ENCODE results near the gene LSS. TPM values are rescaled to one million over a fixed set of nuclear protein-coding genes. Genes with fewer than 3 reads are reported as not detected.
"Not testable (repeated sequence)": the region's sequence is repeated elsewhere in the genome, so short reads cannot be mapped to it uniquely, and the experiment has no call there.

Gene LSS
- total RNA-seq, 1 donor from 2014 or later, result 61.0 TPM

DNA sequence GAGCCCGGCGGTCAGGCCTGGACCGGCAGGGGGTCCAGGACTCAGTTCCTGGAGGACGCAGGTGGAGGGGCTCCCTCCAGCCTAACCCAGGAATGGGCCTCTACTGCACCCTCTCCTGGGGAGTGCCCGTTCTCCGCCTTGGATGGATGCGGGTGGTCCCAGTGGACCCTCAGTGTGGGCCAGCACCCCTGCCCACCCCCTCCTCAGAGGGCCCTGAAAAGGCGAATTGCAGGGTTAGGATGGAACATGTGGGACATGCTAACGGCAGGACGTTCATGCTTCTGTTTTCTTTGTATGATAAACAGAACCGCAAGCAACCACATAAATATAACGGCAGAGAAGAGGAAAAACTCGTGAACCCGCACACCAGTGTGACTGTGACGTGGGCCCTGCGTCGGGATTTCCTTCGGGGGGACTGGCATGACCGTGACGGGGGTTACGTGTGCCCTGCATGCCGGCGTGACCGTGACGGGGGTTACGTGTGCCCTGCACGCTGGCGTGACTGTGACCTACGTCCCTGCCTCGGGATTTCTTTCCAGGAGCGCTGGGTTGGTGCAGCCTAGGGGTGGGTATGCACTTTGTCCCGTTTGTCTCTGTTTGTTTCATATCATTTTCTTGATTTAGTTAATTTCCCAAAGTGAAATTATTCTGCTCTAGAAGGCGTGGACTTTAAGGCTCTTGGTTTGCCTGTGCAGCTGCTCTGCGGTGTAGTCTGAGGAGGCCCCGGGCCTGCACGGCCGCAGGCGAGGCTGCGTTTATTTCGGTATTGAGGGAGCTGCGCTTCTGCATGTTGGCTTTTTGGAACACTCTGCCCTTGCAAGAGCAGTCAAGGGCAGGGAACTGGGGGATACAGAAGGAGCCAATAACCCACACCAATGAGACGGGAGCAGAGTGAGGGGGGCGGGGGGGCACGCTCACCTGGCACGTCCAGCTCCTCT lies 76.3 kb downstream of the LSS start:
- no peak for DNase-seq (ENCODE audit: missing footprints)
- intact Hi-C loops (cut with DNase I), result no loop called here
- peak; percentile 29 for ATAC-seq

DNA sequence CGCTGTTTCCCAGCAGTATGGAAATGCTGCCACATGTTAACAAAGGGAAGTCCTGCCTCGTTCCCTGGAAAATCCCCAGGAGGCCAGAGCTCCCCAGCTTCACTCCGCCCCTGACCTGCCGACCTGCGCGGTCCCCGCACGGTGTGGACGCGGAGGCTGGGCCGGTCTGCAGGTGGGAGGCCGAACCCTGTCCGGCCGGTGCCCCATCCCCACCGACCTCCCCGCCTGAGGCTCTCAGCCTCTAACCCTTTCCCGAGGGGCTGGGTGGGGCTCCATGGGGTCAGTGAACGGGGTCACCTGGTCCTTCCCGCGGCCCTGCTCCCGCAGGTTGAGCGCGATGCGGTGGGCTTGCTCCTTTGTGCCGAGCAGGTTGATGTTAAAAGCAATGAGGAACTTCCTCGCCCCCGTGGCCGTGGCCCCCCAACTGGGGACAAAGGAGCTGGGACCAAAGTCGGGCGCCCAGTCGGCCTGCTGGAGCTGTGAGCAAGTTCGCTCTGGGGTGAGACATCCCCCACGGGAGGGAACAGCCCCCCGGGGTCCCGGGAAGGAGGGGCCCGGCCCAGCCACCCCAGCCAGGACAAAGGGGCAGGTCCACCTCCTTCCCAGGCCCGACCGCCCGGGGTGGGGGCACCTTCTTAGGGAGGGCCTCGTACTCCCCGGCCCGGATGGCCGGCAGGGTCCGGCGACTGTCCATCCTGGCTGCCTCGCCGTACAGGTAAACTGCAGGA lies 77.1 kb downstream of the LSS start:
- DNase-seq (ENCODE audit: missing footprints) (peak; percentile 56), ATAC-seq (no peak)
- intact Hi-C loops (cut with DNase I), result no loop called here

DNA sequence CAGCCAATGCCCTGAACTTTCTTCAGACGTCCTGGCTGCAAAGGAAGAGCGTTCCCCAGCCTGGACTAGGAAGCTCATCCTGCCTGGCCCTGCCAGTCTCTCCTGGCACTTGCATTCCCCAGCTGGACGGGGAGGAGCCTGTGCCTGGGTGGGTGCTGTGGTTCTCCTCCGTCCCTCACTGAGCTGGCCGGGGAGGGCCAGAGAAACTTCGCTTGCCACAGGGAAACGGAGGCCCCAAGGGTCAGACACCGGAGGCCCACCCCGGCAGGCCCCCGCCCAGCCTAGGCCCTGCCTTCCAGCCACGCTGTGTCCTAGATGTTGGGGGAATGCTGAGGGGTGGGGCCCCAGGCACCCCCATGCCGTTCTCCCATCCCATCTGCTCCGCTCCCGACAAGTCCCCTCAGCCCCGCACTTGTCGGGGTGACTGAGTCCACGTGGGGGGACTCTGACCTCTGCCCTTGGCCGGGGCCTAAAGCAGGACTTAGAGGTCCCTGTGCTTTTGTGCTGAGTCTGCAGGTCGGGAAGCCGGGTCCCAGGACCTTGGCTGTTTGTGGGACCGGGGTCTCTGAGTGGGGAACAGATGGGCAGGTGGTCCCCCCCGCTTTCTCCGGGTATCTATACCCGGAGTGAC lies 78.0 kb downstream of the LSS start:
- intact Hi-C loops (cut with DNase I), result no loop called here
- ATAC-seq (no peak), DNase-seq (ENCODE audit: missing footprints) (peak; percentile 53)

DNA sequence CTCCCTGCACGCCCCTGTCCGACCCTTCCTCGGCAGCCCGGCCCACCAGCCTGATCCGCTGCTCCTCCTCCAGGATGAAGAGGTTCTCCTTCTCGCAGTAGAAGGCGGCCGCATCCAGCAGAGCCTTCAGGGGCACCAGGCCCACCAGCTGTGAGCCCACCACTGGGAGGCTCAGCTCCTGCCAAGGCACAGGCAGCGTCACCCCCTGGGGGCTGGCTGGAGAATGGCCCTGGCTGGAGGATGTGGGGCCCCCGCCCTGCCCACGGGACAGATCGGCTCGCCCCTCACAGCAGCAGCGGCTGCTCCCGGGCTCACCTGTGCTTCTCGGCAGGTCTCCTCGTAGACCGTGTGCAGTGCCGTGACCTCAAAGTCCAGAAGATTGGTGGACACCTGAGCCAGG lies 78.5 kb downstream of the LSS start:
- intact Hi-C loops (cut with DNase I), result no loop called here
- ATAC-seq (no peak), DNase-seq (ENCODE audit: missing footprints) (peak; percentile 28)

DNA sequence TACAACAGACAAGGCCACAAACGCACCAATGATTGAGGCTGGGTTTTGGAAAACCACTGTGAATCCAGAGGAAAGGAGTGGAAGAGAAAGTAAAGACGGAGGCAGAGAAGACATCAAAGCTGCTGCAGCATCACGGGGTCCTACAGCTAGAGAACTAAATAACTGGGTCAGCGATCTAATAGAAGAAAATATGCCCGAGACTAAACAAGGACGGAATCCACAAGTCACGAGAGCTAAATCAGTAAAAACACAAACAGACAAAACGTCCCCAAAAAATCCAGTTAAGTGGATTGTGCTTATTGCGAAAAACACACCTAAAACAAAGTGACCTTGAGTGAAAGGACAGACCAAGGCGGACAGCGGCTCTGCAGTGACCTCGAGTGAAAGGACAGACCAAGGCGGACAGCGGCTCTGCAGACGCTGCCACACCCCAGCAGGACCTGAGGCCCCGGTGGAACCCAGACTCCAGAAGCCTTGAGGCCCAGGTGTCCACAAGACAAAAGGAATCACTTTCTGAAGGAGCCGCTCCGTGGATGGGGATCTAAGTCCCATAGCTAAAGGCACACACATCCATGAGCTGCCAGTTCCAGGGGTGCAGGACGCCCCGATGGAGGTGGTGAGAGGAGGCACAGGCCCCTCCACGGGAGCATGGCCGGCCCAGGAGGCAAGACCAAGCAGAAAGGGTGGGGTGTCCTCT lies 79.2 kb downstream of the LSS start:
- ATAC-seq (no peak), DNase-seq (ENCODE audit: missing footprints) (peak; percentile 26)
- intact Hi-C loops (cut with DNase I), result no loop called here

DNA sequence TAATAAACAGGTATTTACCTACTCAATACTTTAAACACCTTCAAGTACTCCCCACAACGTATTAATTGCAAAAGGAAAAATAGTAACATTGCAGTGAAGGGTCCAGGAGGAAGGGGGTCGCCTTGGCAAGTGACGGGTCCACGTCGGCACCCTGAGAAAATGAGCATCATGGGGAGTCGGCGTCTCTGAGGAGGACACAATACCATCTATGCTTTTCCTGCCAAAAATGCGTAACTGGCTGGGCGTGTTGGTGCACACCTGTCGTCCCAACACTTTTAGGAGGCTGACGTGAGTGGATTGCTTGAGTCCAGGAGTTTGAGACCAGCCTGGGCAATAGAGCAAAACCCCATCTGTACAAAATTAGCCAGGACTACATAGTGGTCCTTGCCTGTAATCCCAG lies 80.5 kb downstream of the LSS start:
- ATAC-seq, result no peak
- no peak for DNase-seq (ENCODE audit: missing footprints)
- intact Hi-C loops (cut with DNase I), result no loop called here

DNA sequence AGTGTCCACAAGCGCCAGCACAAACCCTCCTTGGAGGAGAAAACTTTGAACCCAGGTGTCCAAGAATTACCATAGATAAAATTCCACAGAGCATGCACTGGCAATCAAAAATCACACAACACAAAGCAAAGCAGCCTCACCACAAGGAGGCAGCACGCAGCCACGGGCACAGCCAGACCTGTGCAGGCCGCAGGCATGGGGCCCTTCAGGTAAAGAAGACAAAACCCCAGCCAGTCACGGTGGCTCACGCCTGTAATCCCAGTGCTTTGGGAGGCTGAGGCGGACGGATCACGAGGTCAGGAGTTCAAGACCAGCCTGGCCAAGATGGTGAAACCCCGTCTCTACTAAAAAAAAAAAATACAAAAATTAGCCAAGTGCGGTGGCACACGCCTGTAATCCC lies 81.1 kb downstream of the LSS start:
- ATAC-seq, result not testable (repeated sequence)
- peak; percentile 67 for DNase-seq (ENCODE audit: missing footprints)
- intact Hi-C loops (cut with DNase I), result loop anchor here (1.0 kb wide), 1 partner anchor 109 kb away; no protein-coding TSS in a partner anchor

DNA sequence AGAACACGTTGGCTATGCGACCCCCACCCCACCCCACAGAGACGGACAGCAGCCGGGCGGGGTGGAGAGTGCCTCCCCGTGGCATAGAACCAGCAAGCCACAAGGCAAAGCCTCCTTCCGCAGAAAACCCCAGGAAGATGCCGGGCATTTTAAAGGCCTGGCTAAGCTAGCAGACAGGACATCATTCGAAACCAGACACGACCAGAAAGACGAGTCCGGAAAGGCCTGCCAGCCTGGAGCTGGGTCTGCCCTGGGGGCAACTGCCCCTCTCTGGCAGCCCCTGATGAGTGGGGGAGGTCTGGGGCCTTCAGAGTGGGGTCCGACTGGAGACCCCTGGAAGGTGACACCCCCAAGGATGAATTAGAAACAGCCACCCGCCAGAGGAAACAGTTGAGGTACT lies 81.7 kb downstream of the LSS start:
- DNase-seq (ENCODE audit: missing footprints) (no peak), ATAC-seq (no peak)
- intact Hi-C loops (cut with DNase I), result loop anchor here (1.0 kb wide), 1 partner anchor 109 kb away; no protein-coding TSS in a partner anchor

DNA sequence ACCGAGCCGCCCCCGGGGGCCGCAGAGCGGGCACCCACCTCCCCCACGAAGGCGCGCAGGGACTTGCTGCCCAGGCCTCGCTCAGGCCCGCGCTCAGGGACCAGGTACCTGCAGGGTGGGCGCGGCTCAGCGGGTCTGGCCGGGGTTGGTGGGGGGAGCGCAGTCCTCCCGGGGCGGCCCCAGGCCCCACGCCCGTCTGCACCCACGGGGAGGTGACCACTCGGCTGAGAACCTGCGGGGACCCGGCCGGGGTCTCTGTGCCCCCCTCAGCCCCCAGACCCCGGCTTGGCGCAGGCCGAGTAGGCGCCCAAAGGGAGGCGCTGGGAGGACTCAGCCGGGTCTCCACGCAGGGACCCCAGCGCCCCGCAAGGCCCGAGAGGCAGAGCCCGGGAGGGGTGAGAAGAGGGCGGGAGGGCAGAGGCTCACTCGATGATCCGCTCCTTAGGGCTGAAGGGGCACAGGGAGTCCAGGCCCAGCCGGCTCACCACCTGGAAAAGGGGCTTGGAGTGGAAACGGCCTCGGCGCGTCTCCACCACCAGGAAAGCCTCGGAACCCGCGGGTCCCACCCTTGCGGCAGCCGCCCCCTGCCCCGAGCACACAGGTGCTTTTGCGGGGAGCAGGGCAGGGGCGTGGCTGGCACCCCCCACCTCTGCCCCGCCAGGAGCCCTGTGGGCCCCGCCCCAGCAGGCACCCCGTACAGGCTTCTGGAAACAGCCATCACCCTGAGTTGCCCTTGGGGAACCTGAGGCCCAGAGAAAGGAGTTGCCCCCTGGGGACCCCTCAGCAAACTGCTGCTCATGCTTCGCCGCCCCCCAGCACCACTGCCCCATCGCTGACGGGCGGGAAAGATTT lies 82.5 kb downstream of the LSS start:
- DNase-seq (ENCODE audit: missing footprints) (no peak), ATAC-seq (no peak)
- intact Hi-C loops (cut with DNase I), result no loop called here

DNA sequence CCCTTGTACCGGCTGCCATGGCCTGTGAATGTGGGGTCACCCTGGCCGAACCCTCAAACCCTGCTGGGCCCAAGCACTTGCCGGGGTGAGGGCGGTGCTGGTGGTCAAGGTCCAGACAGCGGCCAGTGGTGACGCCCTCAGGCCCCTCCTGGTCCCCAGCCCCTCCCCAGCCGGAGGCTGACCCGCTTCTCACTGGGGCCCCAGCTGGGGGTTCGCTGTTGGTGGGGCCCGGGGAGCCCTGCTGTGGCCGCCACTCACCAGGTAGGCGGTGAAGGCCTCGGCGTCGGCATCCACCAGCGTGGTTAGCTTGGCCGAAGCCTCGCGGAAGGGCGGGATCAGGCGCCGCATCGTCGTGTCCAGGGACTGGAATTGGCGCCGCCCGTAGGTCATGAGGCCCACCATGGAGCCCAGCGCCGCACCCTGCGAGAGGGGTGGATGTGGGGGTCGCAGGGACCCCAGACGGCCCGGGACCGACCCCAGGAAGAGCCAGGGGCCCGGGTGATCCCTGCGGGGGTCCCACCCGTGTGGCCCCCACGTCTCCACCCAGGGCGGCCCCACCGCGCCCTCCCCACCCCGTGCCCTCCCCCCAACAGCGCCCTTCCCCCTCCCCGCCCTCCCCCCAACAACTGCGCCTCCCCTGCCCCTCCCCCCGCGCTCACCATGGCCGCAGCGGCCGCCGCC lies 83.3 kb downstream of the LSS start:
- intact Hi-C loops (cut with DNase I), result no loop called here
- DNase-seq (ENCODE audit: missing footprints), result no peak

DNA sequence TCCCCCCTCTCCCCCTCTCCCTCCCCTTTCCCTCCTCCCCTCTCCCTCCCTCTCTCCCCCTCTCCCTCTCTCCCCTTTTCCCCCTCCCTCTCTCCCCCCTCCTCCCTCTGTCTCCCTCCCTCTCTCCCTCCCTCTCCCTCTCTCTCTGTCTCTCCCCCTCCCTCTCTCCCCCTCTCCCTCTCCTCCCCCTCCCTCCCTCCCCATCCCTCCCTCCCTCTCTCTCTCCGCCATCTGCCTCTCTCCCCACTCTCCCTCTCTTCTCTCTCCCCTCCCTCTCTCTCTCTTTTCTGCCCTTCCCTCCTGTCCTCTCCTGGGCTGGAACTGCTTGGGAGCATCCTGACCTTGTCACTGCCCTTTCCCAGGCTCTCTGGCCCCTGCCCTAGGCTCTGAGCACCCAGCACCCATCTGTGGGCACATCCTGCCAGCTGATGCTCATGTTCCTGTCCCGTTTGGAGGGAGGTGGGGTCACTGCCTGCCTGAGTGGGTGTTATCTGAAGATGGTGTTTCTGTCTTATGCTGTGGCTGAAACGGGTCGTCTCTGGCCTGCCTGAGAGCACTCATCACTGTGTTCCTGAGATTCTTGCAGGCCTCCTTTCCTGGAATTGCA lies 84.0 kb downstream of the LSS start:
- DNase-seq (ENCODE audit: missing footprints) (peak; percentile 42), ATAC-seq (no peak)
- intact Hi-C loops (cut with DNase I), result loop anchor here (5.0 kb wide), 1 partner anchor 83 kb away; the partner anchor contains the start of gene LSS

More for the DNA sequence above, 83.3 kb downstream of the LSS start:
- no peak for ATAC-seq

DNA sequence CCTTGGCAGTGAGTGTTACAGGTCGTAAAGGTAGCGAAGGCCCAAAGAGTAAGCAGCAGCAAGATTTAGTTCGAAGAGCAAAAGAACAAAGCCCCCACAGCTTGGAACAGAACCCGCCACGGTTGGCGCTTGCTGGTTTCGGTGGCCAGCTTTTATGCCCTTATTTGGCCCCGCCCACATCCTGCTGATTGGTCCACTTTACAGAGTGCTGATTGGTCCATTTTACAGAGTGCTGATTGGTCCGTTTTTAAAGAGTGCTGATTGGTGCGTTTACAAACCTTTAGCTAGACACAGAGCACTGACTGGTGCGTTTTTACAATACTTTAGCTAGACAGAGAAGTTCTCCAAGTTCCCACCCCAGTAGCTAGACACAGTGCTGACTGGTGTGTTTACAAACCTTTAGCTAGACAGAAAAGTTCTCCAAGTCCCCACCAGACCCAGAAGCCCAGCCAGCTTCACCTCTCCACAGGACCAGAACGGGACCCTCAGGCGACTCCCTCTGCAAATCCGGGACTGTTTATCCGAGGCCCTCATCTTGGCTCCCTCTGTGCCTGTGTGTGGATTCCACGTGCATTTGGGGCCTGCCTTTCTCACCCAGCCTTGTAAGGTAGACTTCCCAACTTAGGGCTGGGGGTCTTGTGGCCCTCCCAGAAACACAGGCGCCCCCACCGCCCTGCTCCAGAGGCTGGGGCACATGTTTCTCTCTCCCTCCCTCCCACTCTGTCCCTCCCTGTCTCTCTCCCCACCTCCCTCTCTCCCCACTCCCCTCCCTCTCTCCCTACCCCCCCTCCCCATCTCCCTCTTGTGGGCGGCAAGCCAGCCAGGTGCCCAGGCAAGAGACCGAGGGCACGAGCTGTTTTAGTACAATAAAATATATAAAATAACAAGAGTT lies 85.7 kb downstream of the LSS start:
- ATAC-seq (no peak), DNase-seq (ENCODE audit: missing footprints) (peak; percentile 27)
- intact Hi-C loops (cut with DNase I), result loop anchor here (5.0 kb wide), 1 partner anchor 84 kb away; the partner anchor contains the start of gene LSS

DNA sequence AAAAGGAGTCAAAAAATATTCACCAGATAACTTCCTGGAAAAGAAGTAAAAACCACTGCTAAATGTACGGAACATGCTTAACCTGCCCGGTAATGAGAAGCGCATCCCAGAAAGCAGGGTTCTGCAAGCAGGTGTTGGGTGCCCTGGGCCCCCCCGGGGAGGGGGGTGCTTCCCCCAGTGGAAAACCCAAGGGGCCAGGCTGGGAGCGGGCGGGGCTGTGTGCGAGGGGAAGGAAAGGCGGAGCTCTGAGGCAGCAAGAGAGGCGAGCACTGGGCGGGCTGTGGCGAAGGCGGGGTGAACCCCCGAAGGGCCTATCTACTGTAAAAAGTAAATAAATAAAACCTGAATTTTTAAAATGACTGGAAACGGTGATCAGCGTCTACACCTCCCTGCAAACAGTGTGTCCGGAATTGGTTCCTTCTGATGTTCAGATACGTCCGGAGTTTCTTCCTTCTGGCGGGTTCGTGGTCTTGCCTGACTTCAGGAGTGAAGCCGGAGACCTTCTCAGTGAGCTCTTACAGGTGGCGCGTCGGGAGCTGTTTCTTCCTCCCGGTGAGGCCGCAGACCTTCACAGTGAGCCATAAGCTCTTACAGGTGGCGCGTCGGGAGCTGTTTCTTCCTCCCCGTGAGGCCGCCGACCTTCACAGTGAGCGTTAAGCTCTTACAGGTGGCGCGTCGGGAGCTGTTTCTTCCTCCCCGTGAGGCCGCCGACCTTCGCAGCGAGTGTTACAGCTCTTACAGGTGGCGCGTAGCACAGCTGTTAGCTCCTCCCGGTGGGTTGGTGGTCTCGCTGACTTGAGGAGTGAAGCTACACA lies 86.6 kb downstream of the LSS start:
- DNase-seq (ENCODE audit: missing footprints), result peak; percentile 62
- ATAC-seq, result no peak
- intact Hi-C loops (cut with DNase I), result loop anchor here (5.0 kb wide), 1 partner anchor 85 kb away; the partner anchor contains the start of gene LSS

DNA sequence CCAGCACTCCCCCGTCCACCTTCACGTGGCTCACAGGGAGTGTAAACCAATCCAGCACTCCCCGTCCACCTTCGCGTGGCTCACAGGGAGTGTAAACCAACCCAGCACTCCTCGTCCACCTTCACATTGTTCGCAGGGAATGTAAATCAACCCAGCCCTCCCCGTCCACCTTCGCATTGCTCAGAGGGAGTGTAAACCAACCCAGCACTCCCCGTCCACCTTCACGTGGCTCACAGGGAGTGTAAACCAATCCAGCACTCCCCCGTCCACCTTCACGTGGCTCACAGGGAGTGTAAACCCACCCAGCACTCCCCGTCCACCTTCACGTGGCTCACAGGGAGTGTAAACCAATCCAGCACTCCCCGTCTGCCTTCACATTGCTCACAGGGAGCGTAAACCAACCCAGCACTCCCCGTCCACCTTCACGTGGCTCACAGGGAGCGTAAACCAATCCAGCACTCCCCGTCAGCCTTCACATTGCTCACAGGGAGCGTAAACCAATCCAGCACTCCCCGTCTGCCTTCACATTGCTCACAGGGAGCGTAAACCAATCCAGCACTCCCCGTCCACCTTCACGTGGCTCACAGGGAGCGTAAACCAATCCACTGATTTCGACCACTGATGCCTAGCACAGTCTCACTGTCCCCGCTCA lies 88.1 kb downstream of the LSS start:
- peak; percentile 22 for DNase-seq (ENCODE audit: missing footprints)
- ATAC-seq, result not testable (repeated sequence)
- intact Hi-C loops (cut with DNase I), result loop anchor here (5.0 kb wide), 1 partner anchor 87 kb away; the partner anchor contains the start of gene LSS

Measured in Right ventricle myocardium inferior (tissue), 1 donor.